K562 (cell line): ENCODE data around the gene PHF12. TPM values are rescaled to one million over a fixed set of nuclear protein-coding genes. Genes with fewer than 3 reads are reported as not detected.

ENCODE experiments used
- AFF1 ChIP-seq, 2 experiments: fragments of 450-650 bp; IDR thresholded peaks; 2 replicates each; pipeline ENCODE4 v1.6.1; 2018; ENCODE audit warnings: mild to moderate bottlenecking in 2 of 2, low read depth in 1 of 2; ENCODE audit not compliant: partially characterized antibody in 2 of 2
- CEBPB ChIP-seq: fragments of 450-650 bp; IDR thresholded peaks from 2 replicates; pipeline ENCODE4 v1.6.1; 2016; ENCODE audit warnings: missing genetic modification characterization, missing compliant biosample characterization
- CTBP1 ChIP-seq: fragments of 450-650 bp; IDR thresholded peaks from 2 replicates; pipeline ENCODE4 v1.6.1; 2016; ENCODE audit warnings: borderline replicate concordance
- GABPA ChIP-seq: fragments of 200-800 bp; sonication (Bioruptor generic); conservative IDR thresholded peaks from 2 replicates; pipeline ENCODE4 v1.6.1; 2016; ENCODE audit warnings: low read depth, missing genetic modification characterization, missing compliant biosample characterization
- HDAC2 ChIP-seq: fragments of 450-650 bp; IDR thresholded peaks from 2 replicates; pipeline ENCODE4 v1.6.1; 2016; ENCODE audit warnings: mild to moderate bottlenecking
- HINFP ChIP-seq: fragments of 450-650 bp; conservative IDR thresholded peaks from 2 replicates; pipeline ENCODE4 v1.6.1; 2016; ENCODE audit warnings: missing genetic modification characterization, low read depth, mild to moderate bottlenecking, control low read depth, missing compliant biosample characterization
- HMGN3 ChIP-seq: IDR thresholded peaks from 2 replicates; pipeline ENCODE4 v1.6.1; 2011; ENCODE audit warnings: borderline replicate concordance, low read depth, mild to moderate bottlenecking, mixed read lengths, low read length; ENCODE audit not compliant: insufficient read length; ENCODE audit errors: extremely low read depth
- JUNB ChIP-seq: fragments of 450-650 bp; formaldehyde crosslinking; conservative IDR thresholded peaks from 2 replicates; pipeline ENCODE4 v1.4.0; 2020; ENCODE audit warnings: mild to moderate bottlenecking
- KLF10 ChIP-seq: fragments of 250-450 bp; sonication (Bioruptor Pico); IDR thresholded peaks from 2 replicates; pipeline ENCODE4 v1.6.1; 2021; ENCODE audit warnings: matching md5 sums
- PHB2 ChIP-seq: fragments of 450-650 bp; IDR thresholded peaks from 2 replicates; pipeline ENCODE4 v1.6.1; 2017; ENCODE audit warnings: low read depth
- RBM25 ChIP-seq: fragments of 200-400 bp; formaldehyde crosslinking; IDR thresholded peaks from 2 replicates; pipeline ENCODE4 v1.6.1; 2018; ENCODE audit warnings: low read length, low read depth, moderate library complexity; ENCODE audit not compliant: severe bottlenecking
- SMAD4 ChIP-seq: fragments of 250-450 bp; sonication (Bioruptor Pico); conservative IDR thresholded peaks from 2 replicates; pipeline ENCODE4 v1.8.0; 2021; ENCODE audit warnings: inconsistent platforms, mild to moderate bottlenecking, moderate library complexity
- TARDBP ChIP-seq: fragments of 450-650 bp; IDR thresholded peaks from 2 replicates; pipeline ENCODE4 v1.6.1; 2016
- ZNF12 ChIP-seq: sonication (generic); formaldehyde crosslinking; IDR thresholded peaks from 2 replicates; pipeline ENCODE4 v1.4.0; 2020; ENCODE audit warnings: mild to moderate bottlenecking, missing genetic modification reagents
- ZNF24 ChIP-seq: fragments of 450-650 bp; IDR thresholded peaks from 2 replicates; pipeline ENCODE4 v1.6.1; 2016
- ZNF445 ChIP-seq: fragments of 250-450 bp; sonication (Bioruptor Pico); IDR thresholded peaks from 2 replicates; pipeline ENCODE4 v1.4.0; 2020; ENCODE audit warnings: low read depth, mild to moderate bottlenecking, moderate library complexity
- ZNF518B ChIP-seq: fragments of 250-450 bp; sonication (Bioruptor Pico); IDR thresholded peaks from 2 replicates; pipeline ENCODE4 v1.5.0; 2021; ENCODE audit warnings: mild to moderate bottlenecking, moderate library complexity
- polyA plus RNA-seq, 8 experiments: library from polyadenylated mRNA; depleted of rRNA in 4 of 8; stranded (reverse) in 5 of 8; unstranded in 3 of 8; fragments of >200 nt; fragmentation: Nextera tagmentation in 2 of 8; fragmentation: Illumina TruSeq in 1 of 8; extraction: Ambion mirVana in 2 of 8; extraction: Trizol in 1 of 8; gene quantifications; 2 replicates each; pipeline versions ENCODE4 v1.2.1 to v1.2.3, GENCODE V29; 2011 to 2014; ENCODE audit warnings: inconsistent platforms in 1 of 8, missing spikeins in 1 of 8
- total RNA-seq, 7 experiments: library from RNA; depleted of rRNA in 6 of 7; stranded (reverse); fragments of >200 nt in 6 of 7; fragmentation: Illumina TruSeq in 2 of 7; extraction: Trizol in 2 of 7; gene quantifications; 2 replicates each; pipeline versions ENCODE4 v1.2.1 to v1.2.3, GENCODE V29; 2011 to 2021; ENCODE audit warnings: low replicate concordance in 1 of 7
- TF ChIP-seq, protein P1 (sequence below): sonication (generic); formaldehyde crosslinking; IDR thresholded peaks from 2 replicates; pipeline ENCODE4 v1.8.0; 2022; ENCODE audit warnings: mild to moderate bottlenecking, missing genetic modification reagents

Gene PHF12
- total and polyA plus RNA-seq, 9 of the 15 experiments (the other 6 are each of a cell fraction or from before 2014, with no cell fraction given): 0.82 to 31.3 (median 13.5) TPM

DNA sequence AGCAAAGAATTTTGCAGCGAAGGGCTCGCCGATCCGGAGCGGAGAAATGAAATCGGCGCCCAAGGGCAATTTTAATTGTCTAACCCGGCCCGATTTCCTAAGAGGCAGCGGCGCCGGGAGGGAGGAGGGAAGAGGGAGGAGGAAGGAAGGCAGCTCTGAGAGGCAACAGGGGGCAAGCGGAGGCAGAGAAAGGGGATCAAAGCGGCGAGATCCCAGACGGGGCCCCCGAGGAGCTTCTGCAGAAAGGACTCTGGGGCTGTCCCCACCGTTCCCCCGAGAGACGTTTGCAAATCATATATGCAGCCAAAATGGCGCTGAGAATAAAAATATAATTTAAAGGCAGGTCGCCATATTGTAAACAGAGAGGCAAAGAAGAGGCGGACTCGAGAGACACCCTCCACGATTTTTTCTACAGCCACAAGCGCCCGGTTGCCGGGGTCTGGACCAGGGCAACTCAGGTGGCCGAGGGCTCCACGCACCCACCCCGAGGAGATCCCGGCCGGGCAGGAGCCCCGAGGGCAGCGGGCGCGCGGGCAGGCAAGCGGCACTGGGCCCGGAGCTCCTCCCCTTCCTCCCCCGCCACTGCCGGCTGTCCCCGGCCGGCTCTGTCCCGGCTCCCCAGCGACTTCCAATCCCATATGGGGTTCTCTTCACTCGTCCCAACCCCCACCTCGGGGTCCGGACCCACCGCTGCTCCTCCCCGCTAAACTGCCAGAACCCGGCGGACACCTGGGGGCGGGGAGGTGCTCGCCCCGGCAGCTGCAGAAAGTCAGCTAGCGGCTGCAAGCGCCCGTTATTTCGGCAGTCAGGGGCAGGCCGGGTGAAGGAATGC, 1.9 kb downstream of the PHF12 start (continued):
- TF ChIP-seq ZNF518B (CRISPR knock-in tag) (no peak), KLF10 (CRISPR knock-in tag) (no peak), GABPA (tag) (peak; percentile 53; the same call in 1 of the 2 replicates), AFF1 (IDR thresholded peaks at IDR 0.05; ENCODE audit: low read depth in 1 of 2, partially characterized antibody in 2 of 2) (peak in 1 of 2 experiments; percentile 46), HMGN3 (peak; percentile 57), JUNB (CRISPR knock-in tag) (no peak), ZNF24 (no peak), ZNF445 (no peak), HDAC2 (peak; percentile 93), CTBP1 (0 out of 2 replicates have a peak, but pooled peaks have one; percentile 11), TARDBP (peak; percentile 97), RBM25 (no peak), SMAD4 (0 out of 2 replicates have a peak, but pooled peaks have one; percentile 11), HINFP (tag) (peak; percentile 95), ZNF12 (CRISPR knock-in tag) (no peak), PHB2 (no peak), CEBPB (tag) (peak; percentile 58; the same call in 1 of the 2 replicates)
- TF ChIP-seq, protein P1, sequence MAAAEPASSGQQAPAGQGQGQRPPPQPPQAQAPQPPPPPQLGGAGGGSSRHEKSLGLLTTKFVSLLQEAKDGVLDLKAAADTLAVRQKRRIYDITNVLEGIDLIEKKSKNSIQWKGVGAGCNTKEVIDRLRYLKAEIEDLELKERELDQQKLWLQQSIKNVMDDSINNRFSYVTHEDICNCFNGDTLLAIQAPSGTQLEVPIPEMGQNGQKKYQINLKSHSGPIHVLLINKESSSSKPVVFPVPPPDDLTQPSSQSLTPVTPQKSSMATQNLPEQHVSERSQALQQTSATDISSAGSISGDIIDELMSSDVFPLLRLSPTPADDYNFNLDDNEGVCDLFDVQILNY (CRISPR knock-in tag): no peak
